PC-3 (cell line): ENCODE measurements around the gene SYT13. TPM values are rescaled to one million over a fixed set of nuclear protein-coding genes. Genes with fewer than 3 reads are reported as not detected.

Experiments
- ATAC-seq: fragments of 200-7000 bp; cut with Tn5 transposase; 2 replicates; pipeline ENCODE4 v1.9.1; 2020; ENCODE audit warnings: mild to moderate bottlenecking, moderate library complexity
- BruUV-seq: library from RNA; stranded (reverse); fragments of 400-500 nt; replicated peaks from 2 replicates; lab custom pipeline; 2021; lab: Mats Ljungman, UMichigan
- CTCF ChIA-PET: fragments of 300-600 bp; sonication (Branson Sonifier 250); formaldehyde crosslinking; loops from one replicate; lab custom pipeline; 2022; ENCODE audit warnings: antibody characterized with exemption; lab: Charles Lee
- POLR2A ChIA-PET: fragments of 300-600 bp; sonication (Branson Sonifier 250); formaldehyde crosslinking; loops from one replicate; lab custom pipeline; 2022; ENCODE audit warnings: antibody characterized with exemption; ENCODE audit not compliant: unreplicated experiment; lab: Charles Lee
- DNase-seq: peaks from one replicate; pipeline ENCODE4 v3.0.0-alpha.2; 2015
- H2AFZ ChIP-seq: fragments of 300-600 bp; sonication (generic); 2 replicates; pipeline ENCODE4 v1.6.0; 2016; ENCODE audit warnings: antibody characterized with exemption, low read length
- H3F3A ChIP-seq: fragments of 300-600 bp; sonication (generic); one replicate; pipeline ENCODE4 v1.6.0; 2017; ENCODE audit warnings: antibody characterized with exemption, low read length, control low read depth, mild to moderate bottlenecking; ENCODE audit not compliant: unreplicated experiment
- H3K27ac ChIP-seq: fragments of 300-600 bp; sonication (generic); 2 replicates; pipeline ENCODE4 v1.5.1; 2016; ENCODE audit warnings: mild to moderate bottlenecking, low read length
- H3K27me3 ChIP-seq: fragments of 300-600 bp; sonication (generic); 2 replicates; pipeline ENCODE4 v1.6.1; 2016; ENCODE audit warnings: low read length, mixed read lengths
- H3K36me3 ChIP-seq: fragments of 300-600 bp; sonication (generic); 2 replicates; pipeline ENCODE4 v1.6.1; 2016; ENCODE audit warnings: low read depth, mixed run types, low read length, mixed read lengths
- H3K4me1 ChIP-seq: fragments of 300-600 bp; sonication (generic); 2 replicates; pipeline ENCODE4 v1.5.1; 2016; ENCODE audit warnings: low read length; ENCODE audit not compliant: insufficient read depth
- H3K4me2 ChIP-seq: fragments of 300-600 bp; sonication (generic); 2 replicates; pipeline ENCODE4 v1.6.0; 2016; ENCODE audit warnings: low read length
- H3K4me3 ChIP-seq: fragments of 300-600 bp; sonication (generic); 2 replicates; pipeline ENCODE4 v1.5.1; 2016; ENCODE audit warnings: mild to moderate bottlenecking, low read length, mixed read lengths
- H3K79me2 ChIP-seq: fragments of 300-600 bp; sonication (generic); 2 replicates; pipeline ENCODE4 v1.6.1; 2017; ENCODE audit warnings: low read length, mixed read lengths
- H3K9ac ChIP-seq: fragments of 300-600 bp; sonication (generic); 2 replicates; pipeline ENCODE4 v1.6.0; 2016; ENCODE audit warnings: mild to moderate bottlenecking, low read length
- H3K9me2 ChIP-seq: fragments of 300-600 bp; sonication (generic); replicated peaks from 2 replicates; pipeline ENCODE4 v1.6.1; 2016; ENCODE audit warnings: mixed run types, low read length, mixed read lengths
- H3K9me3 ChIP-seq: fragments of 300-600 bp; sonication (generic); 2 replicates; pipeline ENCODE4 v1.6.1; 2016; ENCODE audit warnings: low read length, mixed read lengths
- H4K20me1 ChIP-seq: fragments of 300-600 bp; sonication (generic); 2 replicates; pipeline ENCODE4 v1.6.1; 2016; ENCODE audit warnings: low read length, mixed read lengths
- EZH2 ChIP-seq: fragments of 300-600 bp; sonication (generic); IDR thresholded peaks from one replicate; pipeline ENCODE4 v1.6.1; 2017; ENCODE audit warnings: antibody characterized with exemption, mild to moderate bottlenecking, low read length; ENCODE audit not compliant: unreplicated experiment
- EZH2phosphoT487 ChIP-seq: fragments of 300-600 bp; sonication (generic); IDR thresholded peaks from 2 replicates; pipeline ENCODE4 v1.6.1; 2018; ENCODE audit warnings: mild to moderate bottlenecking, antibody characterized with exemption, low read length, borderline replicate concordance
- intact Hi-C: fragments of 100-400 bp; cut with micrococcal nuclease; formaldehyde crosslinking; loops from 2 replicates; pipeline ENCODE4 v1.9.0; 2023
- total RNA-seq: library from RNA; depleted of rRNA; stranded (reverse); fragments of >200 nt; gene quantifications from 2 replicates; pipeline ENCODE4 v1.2.3, GENCODE V29; 2014
- TF ChIP-seq, protein P1 (sequence below): fragments of 300-600 bp; sonication (generic); conservative IDR thresholded peaks from 2 replicates; pipeline ENCODE4 v1.5.1; 2017; ENCODE audit warnings: antibody characterized with exemption, low read depth, mild to moderate bottlenecking, low read length

SYT13 gene
- total RNA-seq, 1 experiment from 2014 or later = not detected

DNA sequence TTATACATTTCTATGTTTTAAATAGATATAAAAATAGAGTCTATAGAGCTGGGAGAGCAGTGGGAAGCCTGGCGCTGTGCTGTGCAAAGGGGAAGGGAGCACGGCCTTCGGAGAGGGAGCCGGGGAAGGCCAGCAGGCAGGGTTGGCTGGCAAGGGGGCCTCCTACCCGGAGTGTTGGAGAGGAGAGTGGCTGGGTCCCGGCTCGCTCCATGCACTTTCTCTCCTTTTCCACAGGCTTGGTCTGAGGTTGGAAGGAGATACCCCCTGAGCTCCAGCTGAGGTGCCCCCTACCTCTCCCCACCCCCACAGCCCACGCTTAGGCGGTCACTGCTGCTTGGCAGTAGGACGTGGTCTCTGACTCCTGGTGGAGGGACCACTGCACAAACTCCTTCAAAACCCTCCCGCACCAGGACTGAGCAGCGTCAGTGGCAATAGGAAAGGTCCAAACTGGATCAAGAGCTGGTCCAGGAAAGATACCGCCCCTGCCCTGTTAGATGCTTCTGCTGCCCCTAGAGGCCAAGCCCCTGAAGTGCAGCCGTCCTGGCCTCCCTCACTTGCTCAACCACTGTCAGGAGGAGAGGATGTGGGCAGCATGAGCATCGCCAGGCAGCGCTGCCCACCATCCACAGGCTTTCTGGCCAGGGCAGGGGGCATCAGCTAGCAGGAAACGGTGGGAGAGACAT, 52.9 kb downstream of the SYT13 start:
- Histone ChIP-seq H3K79me2 (no peaks in the 10 kb centered on the region), H3K9me2 (no peaks in the 10 kb centered on the region), H3F3A (no peaks in the 10 kb centered on the region), H3K9me3 (no peaks in the 10 kb centered on the region), H3K9ac (no peak overlapping the region), H3K4me3 (no peak overlapping the region), H2AFZ (no peak overlapping the region), H3K4me2 (no peak overlapping the region), H4K20me1 (no peaks in the 10 kb centered on the region), H3K36me3 (no peaks in the 10 kb centered on the region), H3K4me1 (no peaks in the 10 kb centered on the region), H3K27ac (no peak overlapping the region), H3K27me3 (peaks cover 11% of the 10 kb centered on the region; the same call in 1 of the 2 replicates)
- ChIA-PET CTCF (interaction anchor here (1.0 kb wide), 1 partner anchor 123 kb away, joined by 5 read pairs; no protein-coding TSS in a partner anchor), POLR2A (no interaction called here)
- no TSS peak for BruUV-seq
- DNase-seq (peak; percentile 70), ATAC-seq (peak; percentile 85)
- TF ChIP-seq, protein P1, sequence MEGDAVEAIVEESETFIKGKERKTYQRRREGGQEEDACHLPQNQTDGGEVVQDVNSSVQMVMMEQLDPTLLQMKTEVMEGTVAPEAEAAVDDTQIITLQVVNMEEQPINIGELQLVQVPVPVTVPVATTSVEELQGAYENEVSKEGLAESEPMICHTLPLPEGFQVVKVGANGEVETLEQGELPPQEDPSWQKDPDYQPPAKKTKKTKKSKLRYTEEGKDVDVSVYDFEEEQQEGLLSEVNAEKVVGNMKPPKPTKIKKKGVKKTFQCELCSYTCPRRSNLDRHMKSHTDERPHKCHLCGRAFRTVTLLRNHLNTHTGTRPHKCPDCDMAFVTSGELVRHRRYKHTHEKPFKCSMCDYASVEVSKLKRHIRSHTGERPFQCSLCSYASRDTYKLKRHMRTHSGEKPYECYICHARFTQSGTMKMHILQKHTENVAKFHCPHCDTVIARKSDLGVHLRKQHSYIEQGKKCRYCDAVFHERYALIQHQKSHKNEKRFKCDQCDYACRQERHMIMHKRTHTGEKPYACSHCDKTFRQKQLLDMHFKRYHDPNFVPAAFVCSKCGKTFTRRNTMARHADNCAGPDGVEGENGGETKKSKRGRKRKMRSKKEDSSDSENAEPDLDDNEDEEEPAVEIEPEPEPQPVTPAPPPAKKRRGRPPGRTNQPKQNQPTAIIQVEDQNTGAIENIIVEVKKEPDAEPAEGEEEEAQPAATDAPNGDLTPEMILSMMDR = peak; percentile 72
- TF ChIP-seq EZH2phosphoT487 (no peak), EZH2 (no peak)
- intact Hi-C loops = no loop called here

DNA sequence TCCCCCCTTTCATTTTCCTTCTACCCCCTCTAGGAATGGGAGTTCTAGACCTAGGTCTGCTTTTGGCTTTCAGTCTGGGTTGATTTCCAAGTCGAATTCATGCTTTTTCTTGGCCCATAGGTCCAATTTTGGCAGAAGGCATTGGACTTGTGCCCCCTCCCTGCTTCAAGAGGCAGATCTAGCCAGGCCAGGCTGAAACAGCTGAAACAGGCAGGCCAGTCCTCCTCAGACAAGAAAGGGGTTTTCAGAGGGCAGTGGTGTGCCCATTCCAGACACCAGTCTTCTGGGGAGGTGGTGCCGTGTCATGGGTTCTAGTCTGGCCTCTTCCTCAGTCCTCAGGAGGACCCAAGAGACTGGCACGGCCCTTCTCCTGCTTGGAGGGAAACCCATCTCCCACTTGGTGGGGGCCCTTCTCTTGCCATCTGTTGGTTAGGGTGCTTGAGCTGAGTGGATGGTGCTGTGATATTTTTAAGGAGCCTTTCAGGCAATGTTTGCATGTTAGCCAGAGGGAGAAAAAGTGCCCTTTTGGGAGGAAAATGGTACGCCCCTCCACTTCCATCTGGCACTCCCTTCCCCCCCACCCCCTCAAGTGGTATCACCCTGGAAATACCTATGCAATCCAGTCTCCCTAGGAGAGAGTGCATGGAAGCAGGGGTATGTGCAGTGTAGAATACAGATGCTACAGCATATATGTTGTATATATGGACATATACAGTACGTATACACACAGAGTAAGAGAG, 53.6 kb downstream of the SYT13 start:
- Histone ChIP-seq H3K4me2 (no peak overlapping the region), H3K79me2 (no peaks in the 10 kb centered on the region), H3K4me3 (no peak overlapping the region), H3F3A (no peaks in the 10 kb centered on the region), H4K20me1 (no peaks in the 10 kb centered on the region), H3K9me3 (no peaks in the 10 kb centered on the region), H3K27me3 (peaks cover 5% of the 10 kb centered on the region; the same call in 1 of the 2 replicates), H3K27ac (no peak overlapping the region), H3K4me1 (no peaks in the 10 kb centered on the region), H3K36me3 (no peaks in the 10 kb centered on the region), H2AFZ (no peak overlapping the region), H3K9ac (no peak overlapping the region), H3K9me2 (no peaks in the 10 kb centered on the region)
- intact Hi-C loops = no loop called here
- no peak for DNase-seq
- ATAC-seq = no peak
- ChIA-PET POLR2A (no interaction called here), CTCF (no interaction called here)
- TF ChIP-seq, protein P1 = no peak
- BruUV-seq = no TSS peak
